HCT116 (cell line): ENCODE results near the gene INTS4. TPM values are rescaled to one million over a fixed set of nuclear protein-coding genes. Genes with fewer than 3 reads are reported as not detected.

ENCODE experiments used
- ATAC-seq: fragments of 200-7000 bp; cut with Tn5 transposase; 2 replicates; pipeline ENCODE4 v1.9.1; 2020; ENCODE audit warnings: mild to moderate bottlenecking, moderate library complexity
- BruUV-seq: library from RNA; stranded (reverse); fragments of 400-500 nt; replicated peaks from 2 replicates; lab custom pipeline; 2021; lab: Mats Ljungman, UMichigan
- CTCF ChIA-PET: fragments of 300-600 bp; sonication (Branson Sonifier 250); formaldehyde crosslinking; loops from one replicate; lab custom pipeline; 2021; ENCODE audit warnings: antibody characterized with exemption; lab: Charles Lee
- POLR2A ChIA-PET: fragments of 300-600, 350-600 bp; sonication (Branson Sonifier 250); formaldehyde crosslinking; loops from one replicate; lab custom pipeline; 2021; ENCODE audit warnings: antibody characterized with exemption; lab: Charles Lee
- RAD21 ChIA-PET, 2 experiments: fragments of 300-600 bp; sonication (Branson Sonifier 250); formaldehyde crosslinking; loops; one replicate each; lab custom pipeline; 2023; ENCODE audit warnings: low total read pairs in 2 of 2; ENCODE audit not compliant: uncharacterized antibody in 2 of 2, unreplicated experiment in 2 of 2, low non-redundant PET in 1 of 2; lab: Charles Lee
- DNase-seq: peaks from one replicate; pipeline ENCODE4 v3.0.0-alpha.2; 2010; ENCODE audit warnings: low read depth, low spot score
- H2AFZ ChIP-seq: fragments of 200-600 bp; shearing (Covaris generic), sonication (generic); 2 replicates; pipeline ENCODE4 v1.6.1; 2017; ENCODE audit warnings: low read depth, mixed run types, mixed read lengths, antibody characterized with exemption, low read length; ENCODE audit not compliant: poor library complexity, severe bottlenecking
- H3K27ac ChIP-seq: 2 replicates; pipeline ENCODE4 v1.5.1; 2012; ENCODE audit warnings: low read depth, low read length
- H3K27me3 ChIP-seq: fragments of 200-600 bp; sonication (generic); 2 replicates; pipeline ENCODE4 v1.6.1; 2016; ENCODE audit warnings: mixed run types, low read length, mixed read lengths; ENCODE audit not compliant: insufficient read depth
- H3K36me3 ChIP-seq, 2 experiments: fragments of 200-500 bp in 1 of 2; fragments of 200-600 bp in 1 of 2; sonication (Bioruptor generic) in 1 of 2; sonication (generic) in 1 of 2; 2 replicates each; pipeline versions ENCODE4 v1.5.1 to v1.6.1; 2014 to 2016; ENCODE audit warnings: low read length in 2 of 2, inconsistent platforms in 1 of 2, mixed read lengths in 1 of 2, mixed run types in 1 of 2; ENCODE audit not compliant: insufficient read depth in 2 of 2, control insufficient read depth in 1 of 2
- H3K4me1 ChIP-seq, 2 experiments: fragments of 200-600 bp in 1 of 2; sonication (generic) in 1 of 2; 2 replicates each; pipeline versions ENCODE4 v1.5.1 to v1.6.1; 2012 to 2017; ENCODE audit warnings: low read length in 2 of 2, inconsistent platforms in 1 of 2, mild to moderate bottlenecking in 1 of 2, mixed read lengths in 1 of 2, mixed run types in 1 of 2, moderate library complexity in 1 of 2; ENCODE audit not compliant: insufficient read depth in 2 of 2, control insufficient read depth in 1 of 2
- H3K4me2 ChIP-seq: fragments of 200-600 bp; sonication (generic); 2 replicates; pipeline ENCODE4 v1.6.1; 2017; ENCODE audit warnings: mixed run types, low read length, mixed read lengths
- H3K4me3 ChIP-seq, 2 experiments: fragments of 200-600 bp in 1 of 2; sonication (generic) in 1 of 2; replicated peaks in 1 of 2; 2 replicates each; pipeline ENCODE4 v1.5.1; 2011 to 2016; ENCODE audit warnings: low read length in 2 of 2, control low read depth in 1 of 2, low read depth in 1 of 2, mild to moderate bottlenecking in 1 of 2, mixed read lengths in 1 of 2, mixed run types in 1 of 2
- H3K79me2 ChIP-seq: fragments of 200-600 bp; sonication (generic); 2 replicates; pipeline ENCODE4 v1.6.1; 2017; ENCODE audit warnings: mild to moderate bottlenecking, mixed run types, low read length, moderate library complexity, mixed read lengths; ENCODE audit not compliant: insufficient read depth
- H3K9ac ChIP-seq: fragments of 200-600 bp; sonication (generic); 2 replicates; pipeline ENCODE4 v1.6.1; 2016; ENCODE audit warnings: low read length, mixed read lengths
- H3K9me2 ChIP-seq: fragments of 200-600 bp; sonication (generic), shearing (Covaris generic); 2 replicates; pipeline ENCODE4 v1.6.1; 2017; ENCODE audit warnings: mixed run types, mild to moderate bottlenecking, moderate library complexity; ENCODE audit not compliant: insufficient read depth
- H3K9me3 ChIP-seq, 2 experiments: fragments of 200-500 bp in 1 of 2; fragments of 200-600 bp in 1 of 2; sonication (Bioruptor generic) in 1 of 2; sonication (generic) in 1 of 2; 2 replicates each; pipeline ENCODE4 v1.6.1; 2014 to 2017; ENCODE audit warnings: low read length in 2 of 2, mixed read lengths in 2 of 2, inconsistent platforms in 1 of 2, low read depth in 1 of 2, mild to moderate bottlenecking in 1 of 2, mixed run types in 1 of 2, moderate library complexity in 1 of 2; ENCODE audit not compliant: control insufficient read depth in 1 of 2, insufficient read depth in 1 of 2
- H4K20me1 ChIP-seq: fragments of 200-600 bp; sonication (generic), shearing (Covaris generic); 2 replicates; pipeline ENCODE4 v1.6.1; 2017; ENCODE audit warnings: mixed run types, mild to moderate bottlenecking, moderate library complexity; ENCODE audit not compliant: insufficient read depth
- CBX3 ChIP-seq: IDR thresholded peaks from 2 replicates; pipeline ENCODE4 v1.6.1; 2012; ENCODE audit warnings: low read depth
- EGR1 ChIP-seq: IDR thresholded peaks from 2 replicates; pipeline ENCODE4 v1.6.1; 2012; ENCODE audit warnings: low read depth
- ELF1 ChIP-seq: IDR thresholded peaks from 2 replicates; pipeline ENCODE4 v1.6.1; 2012; ENCODE audit warnings: low read depth, borderline replicate concordance
- EZH2 ChIP-seq: fragments of 200-600 bp; sonication (generic); IDR thresholded peaks from 2 replicates; pipeline ENCODE4 v1.6.1; 2017; ENCODE audit warnings: antibody characterized with exemption, mixed run types
- EZH2phosphoT487 ChIP-seq: fragments of 200-600 bp; IDR thresholded peaks from 2 replicates; pipeline ENCODE4 v1.6.1; 2018; ENCODE audit warnings: antibody characterized with exemption, borderline replicate concordance
- FOSL1 ChIP-seq: IDR thresholded peaks from 2 replicates; pipeline ENCODE4 v1.6.1; 2012; ENCODE audit warnings: low read depth
- JUND ChIP-seq: IDR thresholded peaks from 2 replicates; pipeline ENCODE4 v1.6.1; 2012
- POLR2AphosphoS5 ChIP-seq: IDR thresholded peaks from 2 replicates; pipeline ENCODE4 v1.6.1; 2011; ENCODE audit warnings: mild to moderate bottlenecking, low read depth, low read length, moderate library complexity
- REST ChIP-seq: IDR thresholded peaks from 2 replicates; pipeline ENCODE4 v1.6.1; 2012; ENCODE audit warnings: low read depth
- SIN3A ChIP-seq: IDR thresholded peaks from 2 replicates; pipeline ENCODE4 v1.6.1; 2012; ENCODE audit warnings: low read depth
- SP1 ChIP-seq: IDR thresholded peaks from 2 replicates; pipeline ENCODE4 v1.6.1; 2012; ENCODE audit warnings: low read depth
- SRF ChIP-seq: IDR thresholded peaks from 2 replicates; pipeline ENCODE4 v1.6.1; 2012; ENCODE audit warnings: low read depth
- TCF7L2 ChIP-seq: IDR thresholded peaks from 2 replicates; pipeline ENCODE4 v1.7.0; 2011; ENCODE audit warnings: borderline replicate concordance, inconsistent platforms; ENCODE audit not compliant: insufficient read depth, insufficient read length; ENCODE audit errors: extremely low read depth
- YY1 ChIP-seq: IDR thresholded peaks from 2 replicates; pipeline ENCODE4 v1.6.1; 2011; ENCODE audit warnings: low read length, low read depth, moderate library complexity, mild to moderate bottlenecking; ENCODE audit not compliant: insufficient replicate concordance; ENCODE audit errors: extremely low read depth
- ZFX ChIP-seq: fragments of 450-650 bp; IDR thresholded peaks from 2 replicates; pipeline ENCODE4 v1.6.1; 2017
- ZNF274 ChIP-seq: fragments of 200-500 bp; sonication (Bioruptor generic); IDR thresholded peaks from 2 replicates; pipeline ENCODE4 v1.6.1; 2014; ENCODE audit warnings: mild to moderate bottlenecking, low read depth, low read length, inconsistent platforms
- intact Hi-C: fragments of 100-400 bp; cut with micrococcal nuclease; formaldehyde crosslinking; loops from 2 replicates; pipeline ENCODE4 v1.10.0; 2022
- total RNA-seq: library from RNA; stranded (reverse); gene quantifications from one replicate; pipeline ENCODE4 v1.2.1, GENCODE V29; 2021; ENCODE audit not compliant: unreplicated experiment

INTS4 gene
- total RNA-seq, 1 experiment from 2014 or later, result 41.0 TPM

GRCh38 chr11:77884829-77885190 is 109.7 kb downstream of the INTS4 start:
- DNase-seq, result no peak

More at GRCh38 chr11:77884829-77885190, 109.7 kb downstream of the INTS4 start:
- intact Hi-C loops, result no loop called here
- Histone ChIP-seq H3K27me3 (no peaks in the 10 kb centered on the region), H3K4me3 (no peak overlapping the region), H3K9me3 (no peaks in the 10 kb centered on the region), H3K9me2 (no peaks in the 10 kb centered on the region), H4K20me1 (no peaks in the 10 kb centered on the region), H3K4me1 (no peaks in the 10 kb centered on the region), H3K36me3 (no peaks in the 10 kb centered on the region; a peak in 1 of 4 replicates), H3K27ac (no peak overlapping the region), H3K9ac (no peak overlapping the region), H3K4me2 (no peak overlapping the region), H3K79me2 (no peaks in the 10 kb centered on the region), H2AFZ (no peak overlapping the region)
- RAD21 ChIA-PET, result no interaction called here
- no TSS peak for BruUV-seq
- TF ChIP-seq FOSL1, result no peak
- no peak for TF ChIP-seq REST
- TF ChIP-seq SIN3A, result no peak
- TF ChIP-seq JUND, result no peak
- TF ChIP-seq EGR1, result no peak
- no peak for TF ChIP-seq ZNF274
- TF ChIP-seq EZH2, result no peak
- TF ChIP-seq ZFX, result no peak
- TF ChIP-seq POLR2AphosphoS5, result no peak
- no peak for TF ChIP-seq SP1
- no peak for TF ChIP-seq EZH2phosphoT487
- TF ChIP-seq ELF1, result no peak
- no peak for TF ChIP-seq TCF7L2
- TF ChIP-seq CBX3, result no peak
- no peak for TF ChIP-seq YY1
- TF ChIP-seq SRF, result no peak
- CTCF ChIA-PET, result no interaction called here
- POLR2A ChIA-PET, result no interaction called here
- ATAC-seq, result no peak
